H1 (cell line): Measurements from ENCODE around the gene CALML5. TPM values are rescaled to one million over a fixed set of nuclear protein-coding genes. Genes with fewer than 3 reads are reported as not detected.

Source experiments
- EP300 ChIP-seq, 2 experiments: IDR thresholded peaks; 1 replicate in 1 of 2; 2 replicates in 1 of 2; pipeline ENCODE4 v1.6.1; 2011 to 2012; ENCODE audit warnings: low read depth in 2 of 2, low read length in 2 of 2, mild to moderate bottlenecking in 2 of 2, borderline replicate concordance in 1 of 2, inconsistent platforms in 1 of 2, moderate library complexity in 1 of 2
- EZH2 ChIP-seq: fragments of 200-600 bp; sonication (generic); IDR thresholded peaks from 2 replicates; pipeline ENCODE4 v1.7.1; 2012; ENCODE audit warnings: low read depth, mild to moderate bottlenecking, moderate library complexity, low read length, inconsistent platforms; ENCODE audit not compliant: severe bottlenecking
- JUN ChIP-seq: IDR thresholded peaks from 2 replicates; pipeline ENCODE4 v1.6.1; 2011; ENCODE audit warnings: low read depth, mild to moderate bottlenecking, improper control_type of control experiment, low read length
- RNF2 ChIP-seq: fragments of 200-900, 300-1000 bp; sonication (generic); IDR thresholded peaks from 2 replicates; pipeline ENCODE4 v1.7.1; 2016; ENCODE audit warnings: borderline replicate concordance, low read depth, mild to moderate bottlenecking, antibody characterized with exemption, low read length; ENCODE audit not compliant: poor library complexity, severe bottlenecking; ENCODE audit errors: missing control alignments
- SAP30 ChIP-seq: fragments of 300-600 bp; sonication (generic); IDR thresholded peaks from 2 replicates; pipeline ENCODE4 v1.7.1; 2012; ENCODE audit warnings: low read length, moderate library complexity, mild to moderate bottlenecking, inconsistent platforms; ENCODE audit not compliant: insufficient read depth, insufficient replicate concordance
- TEAD4 ChIP-seq: IDR thresholded peaks from 2 replicates; pipeline ENCODE4 v1.6.1; 2012; ENCODE audit warnings: low read depth, low read length, inconsistent platforms, mixed read lengths
- polyA plus RNA-seq, 7 experiments: library from polyadenylated mRNA; depleted of rRNA in 3 of 7; stranded (reverse) in 5 of 7; unstranded in 2 of 7; fragments of >200 nt in 5 of 7; fragments of 200-250 nt in 2 of 7; gene quantifications; 1 replicate in 5 of 7; 2 replicates in 1 of 7; 4 replicates in 1 of 7; pipeline versions ENCODE4 v1.2.1 to v1.2.3, GENCODE V29; 2011 to 2013; ENCODE audit warnings: missing spikeins in 2 of 7, mixed read lengths in 2 of 7
- total RNA-seq: library from RNA; stranded (reverse); fragmentation: NEBNext Ultra II Directional; extraction: Animal tissue kit (Norgen Biotek cat#: 25700); gene quantifications from 2 replicates; pipeline ENCODE4 v1.2.1, GENCODE V29; 2021

Gene CALML5
- total and polyA plus RNA-seq, 2 of the 8 experiments (the other 6 are each of a cell fraction or from before 2014, with no cell fraction given): not detected

- TF ChIP-seq TEAD4 (no peak), EP300 (IDR thresholded peaks at IDR 0.05; ENCODE audit: borderline replicate concordance in 1 of 2, low read depth in 2 of 2, low read length in 2 of 2) (no peak), RNF2 (no peak), JUN (no peak), SAP30 (no peak), EZH2 (no peak)
Observed at GRCh38 chr10:5536486-5537081, 37.2 kb upstream of the CALML5 start (continued).
